IMR-90 (cell line): ENCODE data around the gene NPAS3. TPM values are rescaled to one million over a fixed set of nuclear protein-coding genes. Genes with fewer than 3 reads are reported as not detected.

ENCODE experiments used
- ATAC-seq: fragments of 200-7000 bp; cut with Tn5 transposase; 2 replicates; pipeline ENCODE4 v1.9.1; 2020; ENCODE audit warnings: low read depth, mild to moderate bottlenecking, moderate library complexity
- BruUV-seq: library from RNA; stranded (reverse); fragments of 400-500 nt; replicated peaks from 2 replicates; lab custom pipeline; 2021; lab: Mats Ljungman, UMichigan
- CTCF ChIA-PET: fragments of 300-600 bp; formaldehyde crosslinking; extraction: SDS; loops from one replicate; lab custom pipeline; 2021; ENCODE audit warnings: antibody characterized with exemption; lab: Yijun Ruan, JAX
- POLR2A ChIA-PET: fragments of 300-600 bp; sonication (Branson Sonifier 250); formaldehyde crosslinking; loops from one replicate; lab custom pipeline; 2022; ENCODE audit warnings: antibody characterized with exemption; ENCODE audit not compliant: unreplicated experiment; lab: Charles Lee
- DNase-seq: peaks from one replicate; pipeline ENCODE4 v3.0.0; 2013
- H2AFZ ChIP-seq: replicated peaks from 2 replicates; pipeline ENCODE3; 2013; ENCODE audit warnings: low read length, mild to moderate bottlenecking; ENCODE audit not compliant: poor library complexity
- H2AK5ac ChIP-seq: 2 replicates; pipeline ENCODE4 v1.6.1; 2013; ENCODE audit warnings: low read depth, low read length, inconsistent platforms
- H2AK9ac ChIP-seq: replicated peaks from 2 replicates; pipeline ENCODE3; 2013; ENCODE audit warnings: mild to moderate bottlenecking, low read depth, low read length, moderate library complexity; ENCODE audit not compliant: poor library complexity
- H2BK120ac ChIP-seq: 2 replicates; pipeline ENCODE4 v1.6.1; 2013; ENCODE audit warnings: low read depth, low read length, inconsistent platforms
- H2BK15ac ChIP-seq: 3 replicates; pipeline ENCODE4 v1.6.1; 2013; ENCODE audit warnings: low read depth, low read length, inconsistent platforms
- H2BK20ac ChIP-seq: 2 replicates; pipeline ENCODE4 v1.6.1; 2013; ENCODE audit warnings: low read depth, mild to moderate bottlenecking, inconsistent platforms, low read length, moderate library complexity
- H2BK5ac ChIP-seq: 2 replicates; pipeline ENCODE4 v1.6.1; 2013; ENCODE audit warnings: mild to moderate bottlenecking, low read depth, low read length, inconsistent platforms; ENCODE audit not compliant: poor library complexity, severe bottlenecking
- H3K14ac ChIP-seq: replicated peaks from 2 replicates; pipeline ENCODE4 v1.6.1; 2013; ENCODE audit warnings: low read depth, low read length, inconsistent platforms
- H3K18ac ChIP-seq: 2 replicates; pipeline ENCODE4 v1.6.1; 2013; ENCODE audit warnings: low read depth, low read length, control low read depth
- H3K23ac ChIP-seq: 2 replicates; pipeline ENCODE4 v1.6.1; 2013; ENCODE audit warnings: low read depth, low read length, inconsistent platforms
- H3K27ac ChIP-seq: 2 replicates; pipeline ENCODE4 v1.5.1; 2013; ENCODE audit warnings: mild to moderate bottlenecking, control low read depth, low read length; ENCODE audit not compliant: insufficient read depth
- H3K27me3 ChIP-seq: 2 replicates; pipeline ENCODE4 v1.6.1; 2013; ENCODE audit warnings: low read length; ENCODE audit not compliant: control insufficient read depth, insufficient read depth
- H3K36me3 ChIP-seq: 2 replicates; pipeline ENCODE4 v1.6.1; 2013; ENCODE audit warnings: low read length, mixed read lengths; ENCODE audit not compliant: control insufficient read depth, insufficient read depth
- H3K4ac ChIP-seq: 2 replicates; pipeline ENCODE4 v1.6.1; 2013; ENCODE audit warnings: low read depth, low read length, inconsistent platforms
- H3K4me1 ChIP-seq: 2 replicates; pipeline ENCODE4 v1.6.1; 2013; ENCODE audit warnings: low read length, mixed read lengths; ENCODE audit not compliant: control insufficient read depth, insufficient read depth
- H3K4me2 ChIP-seq: 2 replicates; pipeline ENCODE4 v1.6.1; 2013; ENCODE audit warnings: low read depth, mild to moderate bottlenecking, control low read depth, low read length, moderate library complexity
- H3K4me3 ChIP-seq: 2 replicates; pipeline ENCODE4 v1.5.1; 2013; ENCODE audit warnings: low read depth, mild to moderate bottlenecking, control low read depth, low read length, moderate library complexity; ENCODE audit not compliant: insufficient read depth
- H3K56ac ChIP-seq: 2 replicates; pipeline ENCODE4 v1.6.1; 2013; ENCODE audit warnings: low read length, inconsistent platforms; ENCODE audit not compliant: insufficient read depth; ENCODE audit errors: extremely low read depth
- H3K79me1 ChIP-seq, 2 experiments: 2 replicates each; pipeline ENCODE4 v1.6.1; 2013; ENCODE audit warnings: low read length in 2 of 2, inconsistent platforms in 1 of 2, low read depth in 1 of 2
- H3K9ac ChIP-seq: 2 replicates; pipeline ENCODE4 v1.6.1; 2013; ENCODE audit warnings: low read depth, low read length, control low read depth
- H3K9me1 ChIP-seq: 2 replicates; pipeline ENCODE4 v1.6.1; 2013; ENCODE audit warnings: low read length, inconsistent platforms; ENCODE audit not compliant: insufficient read depth
- H3K9me3 ChIP-seq: 2 replicates; pipeline ENCODE4 v1.6.1; 2013; ENCODE audit warnings: low read length; ENCODE audit not compliant: control insufficient read depth, insufficient read depth
- H4K20me1 ChIP-seq: 2 replicates; pipeline ENCODE4 v1.6.1; 2013; ENCODE audit warnings: low read length, inconsistent platforms; ENCODE audit not compliant: insufficient read depth
- H4K5ac ChIP-seq: 2 replicates; pipeline ENCODE4 v1.6.1; 2013; ENCODE audit warnings: mild to moderate bottlenecking, low read depth, low read length, control low read depth
- H4K8ac ChIP-seq, 2 experiments: 2 replicates each; pipeline ENCODE4 v1.6.1; 2013; ENCODE audit warnings: low read depth in 2 of 2, low read length in 2 of 2, control low read depth in 1 of 2, inconsistent platforms in 1 of 2
- H4K91ac ChIP-seq: 2 replicates; pipeline ENCODE4 v1.6.1; 2013; ENCODE audit warnings: low read depth, low read length, inconsistent platforms; ENCODE audit not compliant: insufficient read depth
- RCOR1 ChIP-seq: IDR thresholded peaks from 2 replicates; pipeline ENCODE4 v1.6.1; 2012; ENCODE audit warnings: mild to moderate bottlenecking, low read length, improper control_type of control experiment; ENCODE audit not compliant: insufficient replicate concordance
- SMC3 ChIP-seq: fragments of 150-350 bp; IDR thresholded peaks from 2 replicates; pipeline ENCODE4 v1.6.1; 2016; ENCODE audit warnings: low read depth, mild to moderate bottlenecking, antibody characterized with exemption, low read length, moderate library complexity
- WGBS, 2 experiments: methylation state at CpG; one replicate each; pipeline versions ENCODE4 v1.1.5 to v1.1.7; 2013; ENCODE audit warnings: missing lambda C conversion rate in 2 of 2; ENCODE audit not compliant: insufficient read length in 1 of 2; ENCODE audit errors: extremely low coverage in 2 of 2; 5-methylcytosine and 5-hydroxymethylcytosine counted together
- dilution Hi-C: fragments of 300-500 bp; cut with HindIII; formaldehyde crosslinking; loops from one replicate; pipeline ENCODE4 v1.14.3; 2018; ENCODE audit warnings: low sequenced_read_pairs; ENCODE audit not compliant: unreplicated experiment
- in situ Hi-C: fragments of 300-500 bp; cut with MboI; formaldehyde crosslinking; loops from 3 replicates; pipeline ENCODE4 v1.14.3; 2019; ENCODE audit warnings: low sequenced_read_pairs, inconsistent platforms, mixed read lengths
- intact Hi-C: fragments of 100-400 bp; cut with micrococcal nuclease; formaldehyde crosslinking; loops from 2 replicates; pipeline ENCODE4 v1.10.0; 2022
- polyA plus RNA-seq, 3 experiments: library from polyadenylated mRNA; depleted of rRNA; stranded (reverse); fragments of >200 nt; gene quantifications; 2 replicates each; pipeline ENCODE4 v1.2.3, GENCODE V29; 2012; ENCODE audit warnings: low replicate concordance in 1 of 3
- total RNA-seq: library from RNA; depleted of rRNA; stranded (reverse); fragments of >200 nt; gene quantifications from 2 replicates; pipeline ENCODE4 v1.2.3, GENCODE V29; 2012
- TF ChIP-seq, protein P1 (sequence below): fragments of 150-350 bp; IDR thresholded peaks from 2 replicates; pipeline ENCODE4 v1.6.1; 2016; ENCODE audit warnings: low read depth, mild to moderate bottlenecking, low read length, moderate library complexity, borderline replicate concordance

The NPAS3 gene
- total and polyA plus RNA-seq, 2 of the 4 experiments (the other 2 are of a cell fraction), result not detected

DNA sequence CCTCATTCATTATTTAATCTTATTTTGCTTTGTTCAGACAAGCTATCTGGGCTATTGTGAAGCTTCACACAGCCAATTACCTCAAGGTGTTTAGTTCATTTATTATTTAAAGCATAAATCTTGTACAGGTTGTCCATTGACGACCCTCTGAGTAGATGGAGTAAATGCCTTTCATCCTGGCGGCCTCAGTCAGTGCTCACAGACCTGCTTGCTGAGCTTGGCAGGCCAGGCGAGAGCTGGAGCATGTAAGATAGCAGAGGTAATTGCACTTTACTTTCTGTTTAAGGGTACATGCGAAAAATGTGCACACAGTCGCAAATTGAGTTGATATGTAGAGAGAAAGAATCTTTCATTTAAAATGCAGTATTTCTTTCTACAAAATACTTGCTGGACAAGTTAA lies 224.4 kb downstream of the NPAS3 start:
- Histone ChIP-seq H2BK5ac (no peak overlapping the region), H2BK120ac (no peak overlapping the region), H3K18ac (no peak overlapping the region), H4K5ac (no peak overlapping the region), H3K9me3 (no peaks in the 10 kb centered on the region), H3K36me3 (no peaks in the 10 kb centered on the region), H3K27me3 (no peaks in the 10 kb centered on the region), H3K27ac (no peak overlapping the region), H3K4ac (no peak overlapping the region), H2BK15ac (no peak overlapping the region), H3K23ac (no peak overlapping the region), H2AK5ac (no peak overlapping the region), H3K4me1 (no peaks in the 10 kb centered on the region), H4K8ac (no peak overlapping the region), H2AFZ (no peak overlapping the region), H3K14ac (no peak overlapping the region), H3K4me3 (no peak overlapping the region), H3K9ac (no peak overlapping the region), H3K9me1 (no peaks in the 10 kb centered on the region), H3K4me2 (no peak overlapping the region), H3K56ac (no peak overlapping the region), H3K79me1 (no peaks in the 10 kb centered on the region), H4K91ac (no peak overlapping the region), H4K20me1 (no peaks in the 10 kb centered on the region), H2AK9ac (no peak overlapping the region), H2BK20ac (no peak overlapping the region)
- POLR2A ChIA-PET, result no interaction called here
- dilution Hi-C loops (no loop called here), intact Hi-C loops (no loop called here), in situ Hi-C loops (no loop called here)
- CTCF ChIA-PET, result interaction anchor here (0.6 kb wide), 2 partner anchors 20 to 137 kb away, joined by 3 read pairs; no protein-coding TSS in a partner anchor
- ATAC-seq (no peak), DNase-seq (no peak)
- WGBS, 2 experiments, result no CpG with 5 or more reads among the region's 5 CpGs
- BruUV-seq, result no TSS peak
- TF ChIP-seq, protein P1, sequence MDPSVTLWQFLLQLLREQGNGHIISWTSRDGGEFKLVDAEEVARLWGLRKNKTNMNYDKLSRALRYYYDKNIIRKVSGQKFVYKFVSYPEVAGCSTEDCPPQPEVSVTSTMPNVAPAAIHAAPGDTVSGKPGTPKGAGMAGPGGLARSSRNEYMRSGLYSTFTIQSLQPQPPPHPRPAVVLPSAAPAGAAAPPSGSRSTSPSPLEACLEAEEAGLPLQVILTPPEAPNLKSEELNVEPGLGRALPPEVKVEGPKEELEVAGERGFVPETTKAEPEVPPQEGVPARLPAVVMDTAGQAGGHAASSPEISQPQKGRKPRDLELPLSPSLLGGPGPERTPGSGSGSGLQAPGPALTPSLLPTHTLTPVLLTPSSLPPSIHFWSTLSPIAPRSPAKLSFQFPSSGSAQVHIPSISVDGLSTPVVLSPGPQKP, result no peak
- no peak for TF ChIP-seq RCOR1
- TF ChIP-seq SMC3, result no peak
